Activated T-helper 1 cell treated with anti-CD3 and anti-CD28 coated beads, Interleukin-2, amount 50 U/mL, for 16 hours (primary cell): Measurements from ENCODE around the gene SEMA7A.
"Not testable (repeated sequence)": the region's sequence is repeated elsewhere in the genome, so short reads cannot be mapped to it uniquely, and the experiment has no call there.

ENCODE experiments used
- DNase-seq, 2 donors: peaks; one replicate each; pipeline ENCODE4 v3.0.0-alpha.2; 2020; ENCODE audit warnings: low read depth in 1 of 2, low spot score in 1 of 2

SEMA7A gene

DNA sequence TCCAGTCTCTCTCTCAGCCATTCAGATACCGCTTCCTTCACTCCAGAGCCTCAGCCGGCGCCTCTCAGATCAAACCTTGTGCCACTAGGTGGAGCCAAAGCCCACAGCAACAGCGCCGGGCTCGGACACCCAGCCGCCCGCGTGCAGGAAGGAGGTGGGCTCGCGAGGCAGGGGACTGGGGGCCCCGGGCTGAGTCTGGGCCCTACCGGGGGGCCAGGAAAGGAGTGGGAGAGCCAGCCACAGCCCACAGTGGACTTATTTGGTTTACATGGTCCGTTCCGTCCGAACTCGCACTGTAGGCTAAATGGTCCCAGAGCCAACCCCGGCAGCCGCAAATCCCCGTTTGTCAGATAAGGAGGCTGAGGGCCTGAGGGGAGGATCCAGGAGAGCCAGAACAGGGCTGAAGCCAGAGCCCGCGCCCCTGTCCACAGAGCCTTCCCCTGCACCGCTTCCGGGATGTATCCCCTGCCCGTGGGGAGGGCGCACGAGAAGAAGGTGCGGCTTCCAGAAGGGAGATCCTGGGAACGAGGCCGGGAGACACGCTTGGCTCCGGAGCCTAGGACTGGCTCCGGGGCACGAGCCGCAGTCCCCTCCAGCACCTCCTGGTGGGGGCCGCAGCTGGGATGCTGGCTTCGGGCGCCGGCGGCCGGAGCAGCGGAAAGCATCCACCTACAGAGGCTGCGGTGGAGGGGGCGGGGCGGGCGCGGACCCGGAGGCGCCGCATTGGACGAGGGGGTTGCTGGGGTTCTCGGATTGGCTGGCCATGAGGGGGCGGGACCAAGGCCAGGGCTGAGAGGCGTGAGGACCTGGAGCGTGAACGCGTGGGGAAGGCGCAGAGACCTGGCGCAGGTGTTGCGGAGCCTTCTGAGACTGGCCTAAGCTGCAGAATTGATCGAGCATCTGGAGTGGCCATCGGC lies 59.8 kb downstream of the SEMA7A start:
- peak; percentile 90 to 92 for DNase-seq

DNA sequence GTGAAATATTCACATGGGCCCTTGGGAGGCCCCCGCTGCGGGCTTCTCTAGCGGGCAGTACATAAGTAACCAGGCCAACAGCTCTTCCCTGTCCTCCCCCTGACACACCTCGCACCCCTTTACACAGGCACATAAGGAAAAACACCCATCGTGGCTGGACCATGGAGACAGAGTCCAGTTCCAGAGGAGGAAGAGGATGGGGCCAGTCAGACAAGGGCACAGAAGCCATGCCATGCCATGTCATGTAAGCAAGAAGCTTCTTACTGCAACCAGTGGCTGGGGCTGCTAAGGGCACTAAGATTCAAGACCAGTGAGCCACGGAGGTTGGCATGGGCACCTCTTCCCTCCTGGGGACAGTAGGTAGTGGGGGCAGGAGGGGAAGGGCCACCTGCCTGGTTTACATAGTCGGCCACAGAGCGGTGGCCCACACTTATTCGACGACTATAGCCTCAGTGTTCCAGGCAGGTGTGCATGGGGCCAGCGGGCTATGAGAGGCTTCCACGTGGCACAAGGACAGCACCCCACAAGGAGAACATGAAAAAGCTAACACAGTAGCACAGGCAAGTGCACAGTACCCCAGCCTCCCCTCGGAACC lies 60.6 kb downstream of the SEMA7A start:
- no peak for DNase-seq

DNA sequence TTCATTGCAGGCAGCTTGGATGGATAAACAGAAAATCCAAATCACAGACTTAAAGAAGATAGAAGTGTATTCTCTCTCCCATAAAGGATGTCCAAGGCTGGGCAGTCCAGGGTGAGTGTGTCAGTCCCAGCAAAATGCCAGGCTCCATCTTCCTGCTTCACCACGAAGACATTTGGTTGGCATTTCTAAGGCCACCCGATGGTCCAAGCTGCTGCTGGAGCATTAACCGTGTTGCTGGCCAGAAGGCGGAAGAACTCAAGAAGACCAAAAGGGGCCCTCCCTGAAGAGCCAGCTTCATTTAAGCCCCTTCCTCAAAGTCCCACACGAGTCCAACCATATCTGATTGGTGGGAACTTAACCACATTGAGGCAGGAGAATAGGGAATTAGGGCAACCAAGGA lies 63.3 kb downstream of the SEMA7A start:
- no peak for DNase-seq

DNA sequence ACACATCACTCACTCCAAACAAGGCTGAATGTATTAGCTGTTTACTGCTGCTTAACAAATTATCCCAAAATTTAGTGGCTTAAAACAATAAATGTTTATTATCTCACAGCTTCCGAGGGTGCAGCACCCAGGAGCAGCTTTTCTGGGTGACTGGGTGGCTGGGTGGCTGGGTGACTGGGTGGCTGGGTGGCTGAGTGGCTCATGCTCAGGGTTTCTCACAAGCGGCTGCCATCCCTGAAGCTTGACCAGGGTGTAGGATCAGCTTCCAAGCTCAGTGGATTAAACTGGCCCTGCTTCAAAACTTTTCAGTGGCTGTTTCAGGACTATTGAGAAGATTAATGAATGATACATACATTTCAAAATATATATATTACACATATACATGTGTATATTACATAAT lies 64.0 kb downstream of the SEMA7A start:
- DNase-seq = no peak

DNA sequence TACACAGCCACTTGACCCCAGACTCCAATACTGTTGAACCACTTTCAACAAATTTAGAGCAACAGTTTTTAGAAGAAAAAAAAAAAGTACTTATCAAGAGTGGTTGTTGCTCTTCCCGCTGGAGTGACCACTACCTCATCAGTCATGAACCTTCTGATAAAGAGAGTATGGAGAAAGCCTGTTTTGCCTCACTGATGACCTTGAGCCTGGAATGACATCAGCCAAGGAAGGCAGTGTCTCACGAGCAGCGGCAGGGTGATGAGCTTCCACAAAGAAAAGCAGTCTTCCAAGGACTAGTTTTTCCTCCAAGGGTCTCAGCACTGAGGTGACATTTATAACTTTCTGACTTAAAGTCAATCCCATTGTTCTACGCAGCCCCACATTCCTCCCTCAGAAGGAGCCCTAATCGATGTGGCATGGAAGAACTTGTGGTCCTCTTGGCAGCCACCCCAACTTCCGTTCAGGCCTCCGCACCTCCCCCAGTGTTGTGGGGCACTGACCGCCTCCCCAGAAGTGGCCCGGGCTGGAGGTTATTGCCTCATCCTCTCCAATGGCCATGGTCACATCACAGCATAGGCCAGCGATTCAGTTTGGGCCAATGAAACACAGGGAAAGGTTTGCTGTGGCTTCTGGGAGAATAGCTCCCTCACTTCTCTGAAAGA lies 64.5 kb downstream of the SEMA7A start:
- no peak for DNase-seq

DNA sequence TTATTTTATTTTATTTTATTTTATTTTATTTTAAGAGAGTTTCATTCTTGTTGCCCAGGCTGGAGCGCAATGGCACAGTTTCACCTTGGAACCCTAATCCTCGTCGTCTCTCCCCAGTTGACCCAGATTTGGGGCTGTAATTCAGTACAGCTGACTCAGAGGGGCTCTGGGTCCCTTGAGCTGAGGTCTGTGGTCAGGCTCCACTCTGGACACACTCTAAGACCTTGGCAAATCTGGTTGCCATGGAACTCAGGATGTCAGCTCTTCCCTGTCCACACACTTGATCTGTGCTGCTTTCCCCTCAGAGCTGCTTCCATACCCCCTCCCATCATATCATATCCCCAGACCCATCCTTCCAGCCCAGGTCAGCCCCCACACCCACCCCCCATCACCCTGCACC lies 65.6 kb downstream of the SEMA7A start:
- DNase-seq = no peak

DNA sequence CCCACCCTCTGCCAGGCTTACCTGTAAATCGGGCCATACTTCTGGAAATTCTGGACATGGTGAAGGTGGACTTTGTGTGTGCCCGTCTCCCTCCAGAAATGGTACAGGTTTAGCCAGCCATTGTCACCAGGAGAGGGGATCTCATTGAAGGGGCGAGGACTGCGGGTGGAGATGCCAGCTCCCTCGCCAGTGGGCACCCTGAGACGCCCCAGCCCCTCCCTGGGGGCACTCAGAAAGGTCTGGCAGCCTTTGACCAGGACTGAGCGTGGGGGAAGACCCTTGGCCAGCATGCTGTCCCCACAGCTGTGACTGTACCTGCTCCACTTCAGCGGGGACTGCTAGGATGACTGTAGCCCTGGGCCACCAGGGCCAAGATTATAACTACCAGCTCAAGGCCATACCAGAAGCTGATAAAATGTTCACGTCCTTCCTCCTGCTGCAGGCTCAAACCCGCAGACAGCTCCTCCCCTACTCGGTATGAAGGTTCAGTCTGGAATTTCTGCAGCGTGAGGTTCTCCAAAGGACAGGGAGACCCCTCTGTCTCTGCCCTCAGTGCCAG lies 66.4 kb downstream of the SEMA7A start, which contains the start of gene CYP11A1:
Gene CYP11A1 (minus strand): TSS at position 351 of the 559 bp plus-strand sequence. CDS start 61 bp downstream, at position 290.
- DNase-seq = no peak

DNA sequence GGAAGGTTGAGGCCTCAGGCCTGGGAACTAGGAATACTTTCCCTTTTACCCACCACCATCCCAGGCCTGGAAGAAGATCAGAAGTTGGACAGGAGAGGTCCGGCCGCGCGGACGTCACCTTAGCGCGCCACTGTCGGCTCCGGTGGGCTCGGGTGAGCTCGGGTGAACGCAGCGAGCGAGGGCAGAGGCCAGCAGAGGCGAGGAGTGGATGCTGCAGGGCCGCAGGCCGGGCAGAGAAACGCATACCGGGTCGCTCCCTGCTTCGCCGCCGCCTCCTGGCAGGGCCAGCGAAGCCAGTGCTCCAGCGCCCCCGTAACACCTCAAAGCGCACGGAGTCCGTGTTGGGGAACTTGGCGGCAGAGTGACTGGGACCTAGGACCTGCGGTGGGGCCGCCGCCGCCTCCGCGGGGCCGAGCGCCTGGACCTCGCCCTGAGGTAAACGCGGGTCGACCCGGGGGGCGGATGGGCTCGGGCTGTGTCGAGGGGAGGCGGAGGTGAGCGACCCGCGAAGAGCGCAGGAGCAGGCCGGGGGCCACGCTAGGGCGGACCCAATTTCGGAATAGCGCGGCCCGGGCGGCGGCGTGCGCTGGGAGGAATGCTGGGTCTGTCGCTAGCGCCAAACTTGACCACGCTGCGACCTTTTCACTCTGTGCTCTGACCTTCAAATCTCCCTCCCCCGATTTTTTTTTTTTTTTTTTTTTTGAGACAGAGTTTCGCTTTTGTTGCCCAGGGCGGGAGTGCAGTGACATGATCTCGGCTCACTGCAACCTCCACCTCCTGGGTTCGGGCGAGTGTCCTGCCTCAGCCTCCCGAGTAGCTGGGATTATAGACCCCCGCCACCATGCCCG lies 67.9 kb downstream of the SEMA7A start:
- DNase-seq = no peak

DNA sequence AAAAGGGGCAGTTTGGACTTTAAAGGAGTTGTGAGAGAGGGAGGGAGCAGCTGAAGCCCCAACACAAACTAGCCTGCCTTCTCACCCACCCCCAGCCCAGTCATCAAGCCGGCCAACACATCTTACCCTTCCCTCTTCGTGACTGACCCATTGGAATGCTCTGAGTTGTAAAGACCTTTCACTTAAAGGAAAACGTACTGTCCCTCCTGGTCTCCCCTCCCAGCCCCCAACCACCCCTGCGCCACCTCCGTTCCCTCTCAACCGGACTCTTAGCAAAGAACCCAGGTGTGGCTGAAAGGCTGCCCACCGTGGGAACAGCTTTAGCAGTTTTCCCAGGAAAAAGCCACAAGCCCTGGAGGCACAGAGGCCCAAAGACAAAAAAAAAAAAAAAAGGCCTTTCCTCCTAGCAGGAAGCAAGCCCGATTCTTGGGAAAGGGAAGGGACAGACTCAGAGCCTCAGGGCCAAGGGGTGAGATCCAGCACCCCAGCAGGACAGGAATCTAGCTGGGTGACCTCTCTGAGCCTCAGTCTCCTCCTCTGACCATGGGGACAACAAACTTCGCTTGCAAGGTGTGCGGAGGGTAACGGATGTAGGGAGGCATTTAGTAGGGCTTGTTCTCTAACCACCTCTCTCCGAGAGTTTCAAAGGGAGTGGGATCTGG lies 68.7 kb downstream of the SEMA7A start:
- no peak for DNase-seq

DNA sequence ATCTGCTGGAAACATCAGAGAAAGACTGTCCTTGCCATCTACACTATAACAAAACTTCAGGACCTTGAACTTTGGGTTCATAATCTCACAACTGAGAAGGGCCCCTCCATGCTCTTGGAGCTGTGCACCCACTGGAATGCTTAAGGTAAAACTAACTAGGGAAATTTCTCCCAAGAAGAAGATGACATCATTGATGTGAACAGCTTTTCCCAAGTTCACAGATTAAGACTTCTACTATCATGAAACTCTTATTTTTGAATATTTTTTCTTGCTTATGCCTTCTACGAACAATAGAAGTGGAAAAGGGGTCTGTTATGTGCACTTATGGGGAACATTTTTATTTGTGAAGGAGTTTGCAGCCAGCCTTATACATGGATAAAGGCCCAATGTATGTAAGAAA lies 71.3 kb downstream of the SEMA7A start:
- no peak for DNase-seq

DNA sequence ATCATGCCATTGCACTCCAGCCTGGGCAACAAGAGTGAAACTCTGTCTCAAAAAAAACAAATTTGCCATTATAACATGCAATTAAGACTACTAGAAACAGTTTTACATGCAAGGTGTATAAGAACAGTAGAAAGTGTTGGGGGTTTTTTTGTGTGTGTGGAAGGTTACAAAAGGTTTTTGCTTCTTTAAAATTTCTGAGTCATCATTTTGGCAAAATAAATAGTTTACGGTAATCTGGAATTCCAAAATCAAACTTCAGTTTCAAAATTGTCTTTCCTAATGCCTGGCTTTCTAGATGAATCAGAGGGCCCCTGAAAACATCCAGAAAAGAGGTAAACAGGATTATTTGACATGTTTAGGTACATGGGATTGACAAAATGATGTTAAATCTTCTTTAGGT lies 72.9 kb downstream of the SEMA7A start:
- not testable (repeated sequence) for DNase-seq

DNA sequence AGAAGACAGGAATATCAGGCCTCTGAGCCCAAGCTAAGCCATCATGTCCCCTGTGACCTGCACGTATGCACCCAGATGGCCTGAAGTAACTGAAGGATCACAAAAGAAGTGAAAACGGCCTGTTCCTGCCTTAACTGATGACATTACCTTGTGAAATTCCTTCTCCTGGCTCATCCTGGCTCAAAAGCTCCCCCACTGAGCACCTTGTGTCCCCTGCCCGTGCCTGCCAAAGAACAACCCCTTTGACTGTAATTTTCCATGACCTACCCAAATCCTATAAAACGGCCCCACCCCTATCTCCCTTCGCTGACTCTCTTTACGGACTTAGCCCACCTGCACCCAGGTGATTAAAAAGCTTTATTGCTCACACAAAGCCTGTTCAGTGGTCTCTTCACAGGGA lies 74.4 kb downstream of the SEMA7A start:
- not testable (repeated sequence) for DNase-seq
